Choroid plexus epithelial cell (primary cell): ENCODE results near the gene CDCA8.
"Not testable (repeated sequence)": the region's sequence is repeated elsewhere in the genome, so short reads cannot be mapped to it uniquely, and the experiment has no call there.

Source experiments
- DNase-seq: peaks from one replicate; pipeline ENCODE4 v3.0.0-alpha.2; 2010; ENCODE audit warnings: low read depth
- H3K4me3 ChIP-seq: 2 replicates; pipeline ENCODE4 v1.5.1; 2011; ENCODE audit warnings: low read depth, mild to moderate bottlenecking, control low read depth, low read length, moderate library complexity
- TF ChIP-seq, protein P1 (sequence below): conservative IDR thresholded peaks from 2 replicates; pipeline ENCODE4 v1.5.1; 2011; ENCODE audit warnings: low read depth, mild to moderate bottlenecking, control low read depth, inconsistent platforms, low read length, moderate library complexity

CDCA8 gene

DNA sequence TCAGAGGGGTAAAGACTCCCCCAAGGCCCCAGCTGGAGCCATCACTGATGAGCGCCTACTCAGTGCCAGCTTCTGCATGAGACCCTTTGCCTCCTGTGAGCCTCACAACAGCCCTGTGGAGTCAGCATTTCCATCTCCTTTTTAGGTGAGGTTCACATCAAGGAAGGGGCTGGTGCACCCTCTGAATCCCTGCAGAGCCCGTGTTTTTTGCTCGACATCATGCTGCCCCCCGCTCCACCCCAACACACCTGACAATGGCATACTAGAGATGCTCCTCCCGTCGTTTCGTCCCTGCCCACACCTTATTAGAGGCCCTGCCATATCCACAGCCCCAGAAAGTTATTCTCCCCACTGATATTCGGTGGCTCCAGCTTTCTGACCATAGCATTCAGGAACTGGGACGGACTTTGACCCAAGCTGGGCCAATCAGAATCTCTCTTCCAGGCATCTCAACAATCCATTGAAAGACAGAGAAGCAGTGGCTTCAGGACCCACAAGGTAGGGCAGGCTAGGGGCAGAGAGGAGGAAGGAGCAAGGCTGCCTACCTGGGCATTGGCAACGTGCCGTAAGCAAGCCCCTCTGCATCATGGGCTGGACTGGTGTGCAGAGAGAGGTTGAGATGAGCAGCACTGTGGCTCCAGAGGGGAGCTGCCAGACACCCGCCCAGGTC lies 39.9 kb downstream of the CDCA8 start:
- no peak for DNase-seq
- no peak overlapping the region for H3K4me3 ChIP-seq
- TF ChIP-seq, protein P1, sequence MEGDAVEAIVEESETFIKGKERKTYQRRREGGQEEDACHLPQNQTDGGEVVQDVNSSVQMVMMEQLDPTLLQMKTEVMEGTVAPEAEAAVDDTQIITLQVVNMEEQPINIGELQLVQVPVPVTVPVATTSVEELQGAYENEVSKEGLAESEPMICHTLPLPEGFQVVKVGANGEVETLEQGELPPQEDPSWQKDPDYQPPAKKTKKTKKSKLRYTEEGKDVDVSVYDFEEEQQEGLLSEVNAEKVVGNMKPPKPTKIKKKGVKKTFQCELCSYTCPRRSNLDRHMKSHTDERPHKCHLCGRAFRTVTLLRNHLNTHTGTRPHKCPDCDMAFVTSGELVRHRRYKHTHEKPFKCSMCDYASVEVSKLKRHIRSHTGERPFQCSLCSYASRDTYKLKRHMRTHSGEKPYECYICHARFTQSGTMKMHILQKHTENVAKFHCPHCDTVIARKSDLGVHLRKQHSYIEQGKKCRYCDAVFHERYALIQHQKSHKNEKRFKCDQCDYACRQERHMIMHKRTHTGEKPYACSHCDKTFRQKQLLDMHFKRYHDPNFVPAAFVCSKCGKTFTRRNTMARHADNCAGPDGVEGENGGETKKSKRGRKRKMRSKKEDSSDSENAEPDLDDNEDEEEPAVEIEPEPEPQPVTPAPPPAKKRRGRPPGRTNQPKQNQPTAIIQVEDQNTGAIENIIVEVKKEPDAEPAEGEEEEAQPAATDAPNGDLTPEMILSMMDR = no peak

DNA sequence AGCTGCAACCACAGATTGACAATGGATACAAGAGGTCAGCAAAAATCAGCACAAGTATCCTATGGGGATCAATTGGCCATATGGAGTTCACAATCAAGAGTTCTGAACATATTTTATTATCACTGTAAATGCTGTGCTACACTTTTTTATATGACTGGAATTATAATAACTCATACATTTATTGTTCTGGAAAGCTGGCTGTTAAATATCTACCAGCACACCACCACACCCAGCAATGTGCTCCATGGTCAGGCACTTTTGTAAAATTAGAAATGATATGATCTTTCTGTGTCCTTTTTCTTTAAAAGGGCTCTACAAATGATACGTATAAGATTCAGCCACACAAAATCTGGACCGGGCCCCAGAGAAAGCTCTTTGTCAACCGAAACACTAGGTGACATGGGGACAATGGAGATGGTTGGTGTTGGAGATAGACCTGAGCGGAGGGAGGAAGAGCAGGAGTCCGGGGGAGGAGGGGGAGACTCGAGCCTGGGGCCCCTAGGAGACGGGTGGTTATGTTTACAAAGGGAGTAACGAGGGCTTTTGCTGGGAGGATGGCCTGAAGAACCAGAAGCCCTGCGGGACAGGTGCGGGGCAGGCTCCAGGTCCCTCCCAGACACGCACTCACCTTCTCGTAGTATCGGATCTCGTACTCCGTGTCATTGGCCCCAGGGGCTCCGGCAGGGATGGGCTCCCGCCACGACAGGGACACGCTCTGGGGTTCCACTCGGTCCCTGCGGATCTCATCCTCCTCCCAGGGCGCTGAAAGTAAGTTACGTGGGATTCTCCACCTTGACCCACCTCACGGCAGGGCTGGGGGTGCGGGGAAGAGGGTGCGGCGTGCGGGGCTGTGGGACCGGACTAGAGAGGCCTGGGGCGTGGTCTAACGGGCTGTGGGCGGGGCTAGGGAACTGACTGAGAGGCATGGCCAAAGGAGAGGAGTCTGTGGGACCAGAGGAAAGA lies 42.6 kb downstream of the CDCA8 start:
- no peak for DNase-seq
- H3K4me3 ChIP-seq = no peak overlapping the region
- TF ChIP-seq, protein P1 = no peak

DNA sequence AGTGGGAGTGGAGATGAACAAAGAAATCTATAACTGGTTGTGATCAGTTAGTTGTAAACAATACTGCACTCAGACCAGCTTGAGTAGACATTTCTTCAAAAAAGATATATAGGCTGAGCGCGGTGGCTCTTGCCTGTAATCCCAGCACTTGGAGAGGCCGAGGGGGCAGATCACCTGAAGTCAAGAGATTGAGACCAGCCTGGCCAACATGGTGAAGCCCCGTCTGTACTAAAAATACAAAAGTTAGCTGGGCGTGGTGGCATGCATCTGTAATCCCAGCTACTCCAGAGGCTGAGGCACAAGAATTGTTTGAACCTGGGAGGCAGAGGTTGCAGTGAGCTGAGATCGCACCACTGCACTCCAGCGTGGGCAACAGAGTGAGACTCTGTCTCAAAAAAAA lies 45.7 kb downstream of the CDCA8 start:
- not testable (repeated sequence) for H3K4me3 ChIP-seq, DNase-seq

DNA sequence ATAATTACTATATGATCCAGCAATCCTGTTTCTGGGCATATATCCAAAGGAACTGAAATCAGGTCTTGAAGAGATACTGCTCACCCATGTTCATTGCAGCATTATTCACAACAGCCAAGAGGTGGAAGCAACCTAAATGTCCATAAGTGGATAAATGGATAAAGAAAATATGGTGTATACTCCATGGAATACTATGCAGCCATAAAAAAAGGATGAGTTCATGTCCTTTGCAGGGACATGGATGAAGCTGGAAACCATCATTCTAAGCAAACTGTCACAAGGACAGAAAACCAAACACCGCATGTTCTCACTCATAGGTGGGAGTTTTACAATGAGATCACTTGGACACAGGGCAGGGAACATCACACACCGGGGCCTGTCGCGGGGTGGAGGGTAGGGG lies 46.3 kb downstream of the CDCA8 start:
- not testable (repeated sequence) for DNase-seq, H3K4me3 ChIP-seq

DNA sequence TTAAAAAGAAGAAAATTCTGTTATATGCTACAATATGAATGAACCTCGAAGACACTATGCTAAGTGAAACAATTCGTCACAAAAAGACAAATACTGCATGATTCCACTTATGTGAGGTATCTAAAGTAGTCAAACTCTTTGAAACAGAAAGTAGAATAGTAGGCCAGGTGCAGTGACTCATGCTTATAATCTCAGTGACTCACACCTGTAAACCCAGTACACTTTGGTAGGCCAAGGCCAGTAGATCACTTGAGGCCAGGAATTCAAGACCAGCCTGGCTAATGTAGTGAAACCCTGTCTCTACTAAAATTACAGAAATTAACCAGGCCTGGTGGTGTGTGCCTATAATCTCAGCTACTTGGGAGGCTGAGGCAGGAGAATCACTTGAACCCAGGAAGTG lies 46.9 kb downstream of the CDCA8 start:
- TF ChIP-seq, protein P1 = no peak
- H3K4me3 ChIP-seq = no peak overlapping the region
- no peak for DNase-seq

DNA sequence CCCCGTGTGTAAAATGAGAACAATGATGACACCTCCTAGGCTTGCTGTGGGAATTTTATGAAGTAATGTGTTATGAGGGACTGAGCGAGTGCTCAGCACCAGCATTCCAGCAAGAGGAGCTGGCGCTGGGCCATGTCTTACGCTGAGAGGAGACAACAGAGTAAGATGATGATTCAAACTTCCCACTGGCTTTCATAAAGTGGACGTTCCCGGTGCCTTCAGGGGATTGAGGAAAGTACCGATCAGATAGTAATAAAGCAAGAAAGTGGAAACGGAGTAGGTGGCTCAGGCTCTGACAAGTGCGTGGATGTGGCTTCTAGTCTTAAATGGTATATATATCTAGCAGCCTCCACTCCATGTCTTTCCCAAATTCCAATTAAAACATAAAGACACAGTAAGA lies 48.8 kb downstream of the CDCA8 start:
- DNase-seq = peak; percentile 75
- H3K4me3 ChIP-seq = no peak overlapping the region
- TF ChIP-seq, protein P1 = no peak

DNA sequence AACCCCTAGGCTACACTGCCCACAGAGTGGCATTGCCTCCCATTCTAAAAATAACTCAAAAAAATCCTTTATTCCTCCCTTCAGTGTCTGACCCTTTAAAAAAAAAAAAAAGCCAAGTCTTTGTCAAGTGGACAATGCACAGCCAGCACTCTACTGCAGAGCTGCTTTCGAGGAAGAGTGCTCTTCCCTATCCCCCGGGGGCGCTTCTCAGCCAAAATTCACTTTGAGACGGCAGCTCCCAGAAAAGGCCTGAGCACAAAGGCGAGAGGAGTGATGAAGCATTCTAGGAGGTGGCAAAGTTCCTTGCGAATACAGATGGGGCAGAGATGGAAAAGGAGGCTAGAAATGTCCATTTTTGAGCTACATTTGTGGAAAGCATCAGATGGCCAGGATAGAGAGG lies 49.3 kb downstream of the CDCA8 start:
- no peak for DNase-seq
- TF ChIP-seq, protein P1 = no peak
- no peak overlapping the region for H3K4me3 ChIP-seq

DNA sequence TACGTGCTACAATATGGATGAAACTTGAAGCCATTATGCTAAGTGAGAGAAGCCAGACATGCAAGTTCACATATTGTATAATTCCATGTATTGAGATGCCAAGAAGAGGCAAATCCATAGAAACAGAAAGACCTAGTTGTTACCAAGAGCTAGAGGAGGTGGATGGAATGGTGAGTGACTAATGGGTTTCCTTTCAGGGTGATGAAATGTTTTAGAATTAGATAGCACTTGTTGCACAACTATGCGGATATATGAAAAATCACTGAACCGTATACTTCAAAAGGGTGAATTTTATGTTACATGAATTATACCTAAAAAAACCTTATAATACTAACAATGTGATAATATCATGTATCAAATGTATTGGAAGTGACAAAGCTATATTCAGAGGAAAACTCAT lies 54.5 kb downstream of the CDCA8 start:
- no peak for DNase-seq
- H3K4me3 ChIP-seq = no peak overlapping the region
- TF ChIP-seq, protein P1 = no peak
